Fibroblast of the aortic adventitia (primary cell): ENCODE measurements around the gene SLC6A18. TPM values are rescaled to one million over a fixed set of nuclear protein-coding genes. Genes with fewer than 3 reads are reported as not detected.

Experiments
- DNase-seq: peaks from one replicate; pipeline ENCODE4 v3.0.0-alpha.2; 2010; ENCODE audit warnings: low read depth
- H3K4me3 ChIP-seq: 2 replicates; pipeline ENCODE4 v1.5.1; 2011; ENCODE audit warnings: low read depth, mild to moderate bottlenecking, control low read depth, low read length, moderate library complexity
- CTCF ChIP-seq: IDR thresholded peaks from 2 replicates; pipeline ENCODE4 v1.5.1; 2011; ENCODE audit warnings: mild to moderate bottlenecking, low read length, control low read depth, inconsistent platforms; ENCODE audit not compliant: insufficient read depth
- total RNA-seq: library from RNA; depleted of rRNA; stranded (reverse); fragments of >200 nt; gene quantifications from 2 replicates; pipeline ENCODE4 v1.2.3, GENCODE V29; 2012; ENCODE audit warnings: low replicate concordance

Gene SLC6A18
- total RNA-seq, 1 donor, result not detected

GRCh38 chr5:1259806-1260480 is 34.8 kb downstream of the SLC6A18 start:
- no peak for DNase-seq
- TF ChIP-seq CTCF, result no peak
- no peak overlapping the region for H3K4me3 ChIP-seq

- no peak for TF ChIP-seq CTCF
- no peak overlapping the region for H3K4me3 ChIP-seq
- no peak for DNase-seq
Observed at GRCh38 chr5:1261643-1262042, 36.5 kb downstream of the SLC6A18 start.

GRCh38 chr5:1262381-1262780 is 37.2 kb downstream of the SLC6A18 start:
- peak; percentile 11 for DNase-seq
- H3K4me3 ChIP-seq, result no peak overlapping the region
- TF ChIP-seq CTCF, result no peak

- DNase-seq, result no peak
- no peak overlapping the region for H3K4me3 ChIP-seq
- no peak for TF ChIP-seq CTCF
Observed at GRCh38 chr5:1264211-1264610, 39.0 kb downstream of the SLC6A18 start.

- no peak for TF ChIP-seq CTCF
- H3K4me3 ChIP-seq, result no peak overlapping the region
- DNase-seq, result no peak
Observed at GRCh38 chr5:1265026-1265425, 39.8 kb downstream of the SLC6A18 start.

- DNase-seq, result no peak
- TF ChIP-seq CTCF, result no peak
- H3K4me3 ChIP-seq, result no peak overlapping the region
Observed at GRCh38 chr5:1265461-1266455, 40.6 kb downstream of the SLC6A18 start.
